ENCODE data around the gene DENND5B.

Gene DENND5B

DNA sequence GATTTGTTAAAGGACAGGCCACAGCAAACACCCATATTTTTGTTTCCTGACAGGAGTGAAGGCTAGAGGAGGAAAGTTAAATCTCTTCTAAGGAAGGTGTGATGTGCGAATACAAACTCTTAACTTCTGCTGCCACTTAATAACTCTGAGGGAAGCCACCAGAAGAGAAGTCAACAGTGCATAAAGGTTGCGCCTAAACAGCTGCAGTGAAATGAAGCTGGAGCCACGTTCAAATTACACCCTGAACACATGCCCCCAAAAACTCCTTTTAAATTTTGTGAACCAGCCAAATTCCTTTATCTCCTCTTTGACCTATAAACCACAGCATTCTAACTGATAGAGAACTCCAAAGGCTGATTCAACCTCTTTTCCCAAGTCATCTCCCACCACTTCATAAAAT lies 22.4 kb downstream of the DENND5B start:
- TF ChIP-seq FOXP2 (optimal IDR thresholded peaks at IDR 0.05; ENCODE audit: borderline replicate concordance, extremely low read depth, extremely low read length, insufficient read depth) (no peak), SIN3A (IDR thresholded peaks at IDR 0.05; ENCODE audit: borderline replicate concordance, insufficient read depth, low read length) (no peak)
- TF ChIP-seq, protein P1, sequence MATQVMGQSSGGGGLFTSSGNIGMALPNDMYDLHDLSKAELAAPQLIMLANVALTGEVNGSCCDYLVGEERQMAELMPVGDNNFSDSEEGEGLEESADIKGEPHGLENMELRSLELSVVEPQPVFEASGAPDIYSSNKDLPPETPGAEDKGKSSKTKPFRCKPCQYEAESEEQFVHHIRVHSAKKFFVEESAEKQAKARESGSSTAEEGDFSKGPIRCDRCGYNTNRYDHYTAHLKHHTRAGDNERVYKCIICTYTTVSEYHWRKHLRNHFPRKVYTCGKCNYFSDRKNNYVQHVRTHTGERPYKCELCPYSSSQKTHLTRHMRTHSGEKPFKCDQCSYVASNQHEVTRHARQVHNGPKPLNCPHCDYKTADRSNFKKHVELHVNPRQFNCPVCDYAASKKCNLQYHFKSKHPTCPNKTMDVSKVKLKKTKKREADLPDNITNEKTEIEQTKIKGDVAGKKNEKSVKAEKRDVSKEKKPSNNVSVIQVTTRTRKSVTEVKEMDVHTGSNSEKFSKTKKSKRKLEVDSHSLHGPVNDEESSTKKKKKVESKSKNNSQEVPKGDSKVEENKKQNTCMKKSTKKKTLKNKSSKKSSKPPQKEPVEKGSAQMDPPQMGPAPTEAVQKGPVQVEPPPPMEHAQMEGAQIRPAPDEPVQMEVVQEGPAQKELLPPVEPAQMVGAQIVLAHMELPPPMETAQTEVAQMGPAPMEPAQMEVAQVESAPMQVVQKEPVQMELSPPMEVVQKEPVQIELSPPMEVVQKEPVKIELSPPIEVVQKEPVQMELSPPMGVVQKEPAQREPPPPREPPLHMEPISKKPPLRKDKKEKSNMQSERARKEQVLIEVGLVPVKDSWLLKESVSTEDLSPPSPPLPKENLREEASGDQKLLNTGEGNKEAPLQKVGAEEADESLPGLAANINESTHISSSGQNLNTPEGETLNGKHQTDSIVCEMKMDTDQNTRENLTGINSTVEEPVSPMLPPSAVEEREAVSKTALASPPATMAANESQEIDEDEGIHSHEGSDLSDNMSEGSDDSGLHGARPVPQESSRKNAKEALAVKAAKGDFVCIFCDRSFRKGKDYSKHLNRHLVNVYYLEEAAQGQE (IDR thresholded peaks at IDR 0.05; ENCODE audit: insufficient read depth in 1 of 2, low read depth in 2 of 2, low read length in 2 of 2) = no peak

DNA sequence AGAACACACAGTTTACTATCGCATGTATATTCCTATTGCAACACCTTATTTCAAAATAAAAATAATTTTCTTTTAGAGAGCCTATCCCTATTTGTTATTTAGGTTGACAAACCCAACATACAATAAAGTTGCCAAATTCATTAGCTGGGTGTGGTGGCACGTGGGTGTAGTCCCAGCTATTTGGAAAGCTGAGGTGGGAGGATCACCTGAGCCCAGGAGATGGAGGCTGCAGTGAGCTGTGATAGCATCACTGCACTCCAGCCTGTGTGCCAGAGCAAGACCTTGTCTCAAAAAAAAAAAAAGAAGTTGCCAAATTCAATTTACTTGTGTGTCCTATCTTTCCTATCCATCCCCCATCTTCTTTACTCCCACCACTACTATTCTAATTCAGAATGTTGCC lies 23.9 kb downstream of the DENND5B start:
- TF ChIP-seq POLR2AphosphoS5 (IDR thresholded peaks at IDR 0.05; ENCODE audit: low read depth, low read length) = no peak
- TF ChIP-seq FOXP2 (optimal IDR thresholded peaks at IDR 0.05; ENCODE audit: borderline replicate concordance, extremely low read depth, extremely low read length, insufficient read depth) = no peak
- TF ChIP-seq TAF1 (IDR thresholded peaks at IDR 0.05; ENCODE audit: borderline replicate concordance, insufficient read depth, low read length) = no peak
- TF ChIP-seq SIN3A (IDR thresholded peaks at IDR 0.05; ENCODE audit: borderline replicate concordance, insufficient read depth, low read length) = no peak
- TF ChIP-seq, protein P1 (IDR thresholded peaks at IDR 0.05; ENCODE audit: insufficient read depth in 1 of 2, low read depth in 2 of 2, low read length in 2 of 2) = no peak

DNA sequence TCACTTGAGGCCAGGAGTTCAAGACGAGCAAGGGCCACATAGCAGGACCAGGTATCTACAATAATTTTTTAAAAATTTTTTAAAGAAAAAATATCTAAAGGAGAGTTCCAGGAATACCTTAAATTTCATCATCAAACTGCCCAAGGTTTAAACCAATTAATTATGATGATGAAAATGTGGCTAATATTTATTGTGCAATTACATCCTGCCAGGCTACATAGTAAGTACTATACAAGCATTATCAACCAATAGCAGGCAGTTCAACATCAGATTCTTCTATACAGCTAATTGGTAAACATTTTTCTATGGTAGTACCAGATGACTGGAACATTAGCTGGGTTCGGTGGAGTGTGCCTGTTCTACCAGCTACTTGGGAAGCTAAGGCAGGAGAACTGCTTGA lies 24.4 kb downstream of the DENND5B start:
- no peak for TF ChIP-seq TAF1 (IDR thresholded peaks at IDR 0.05; ENCODE audit: borderline replicate concordance, insufficient read depth, low read length)
- TF ChIP-seq SIN3A (IDR thresholded peaks at IDR 0.05; ENCODE audit: borderline replicate concordance, insufficient read depth, low read length) = no peak
- TF ChIP-seq FOXP2 (optimal IDR thresholded peaks at IDR 0.05; ENCODE audit: borderline replicate concordance, extremely low read depth, extremely low read length, insufficient read depth) = no peak
- no peak for TF ChIP-seq POLR2AphosphoS5 (IDR thresholded peaks at IDR 0.05; ENCODE audit: low read depth, low read length)
- TF ChIP-seq, protein P1 (IDR thresholded peaks at IDR 0.05; ENCODE audit: insufficient read depth in 1 of 2, low read depth in 2 of 2, low read length in 2 of 2) = no peak

DNA sequence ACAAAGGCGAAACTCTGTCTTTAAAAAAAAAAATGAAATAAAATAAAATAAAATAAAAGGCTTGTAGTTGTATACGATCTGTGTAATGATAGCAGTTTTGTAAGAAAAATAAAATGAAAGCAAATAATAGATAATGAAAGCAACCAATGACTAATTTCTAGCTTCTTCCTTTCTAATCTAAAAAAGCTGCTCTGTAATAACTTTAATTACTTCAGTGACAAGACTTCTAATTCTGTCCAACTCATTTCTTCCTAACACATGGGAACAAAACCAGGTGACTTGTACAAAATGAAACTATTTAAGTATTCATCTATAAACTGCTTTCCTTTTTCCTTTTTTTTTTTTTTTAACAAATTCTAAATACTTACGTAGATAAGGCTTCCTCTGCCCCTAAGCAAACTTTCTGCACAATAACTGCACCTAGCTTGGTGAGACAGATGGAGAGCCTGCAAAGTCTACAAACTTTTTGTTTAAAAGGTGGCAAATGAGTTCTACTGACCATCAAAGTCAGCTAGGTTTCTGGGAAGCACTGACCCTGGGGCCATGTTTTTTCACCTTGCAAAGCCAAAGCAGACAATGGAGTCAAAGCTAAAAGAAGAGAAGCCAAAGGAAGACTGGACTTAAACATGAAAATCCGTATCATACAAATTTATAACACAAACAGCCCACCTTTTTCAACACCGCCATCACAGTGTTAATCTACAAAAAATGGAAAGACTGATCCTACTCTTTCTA lies 28.2 kb downstream of the DENND5B start:
- TF ChIP-seq POLR2AphosphoS5 (IDR thresholded peaks at IDR 0.05; ENCODE audit: low read depth, low read length) = no peak
- no peak for TF ChIP-seq FOXP2 (optimal IDR thresholded peaks at IDR 0.05; ENCODE audit: borderline replicate concordance, extremely low read depth, extremely low read length, insufficient read depth)
- TF ChIP-seq SIN3A (IDR thresholded peaks at IDR 0.05; ENCODE audit: borderline replicate concordance, insufficient read depth, low read length) = no peak
- no peak for TF ChIP-seq TAF1 (IDR thresholded peaks at IDR 0.05; ENCODE audit: borderline replicate concordance, insufficient read depth, low read length)
- TF ChIP-seq, protein P1 (IDR thresholded peaks at IDR 0.05; ENCODE audit: insufficient read depth in 1 of 2, low read depth in 2 of 2, low read length in 2 of 2) = no peak

Measured in PFSK-1 (cell line).